ENCODE measurements around the gene C1orf122. TPM values are rescaled to one million over a fixed set of nuclear protein-coding genes. Genes with fewer than 3 reads are reported as not detected.
A peak's percentile ranks its signal among the peaks of the same experiment; 100 is the strongest.

Gene C1orf122
- total RNA-seq, 2 donors from 2014 or later = 57.3 to 60.8 TPM

DNA sequence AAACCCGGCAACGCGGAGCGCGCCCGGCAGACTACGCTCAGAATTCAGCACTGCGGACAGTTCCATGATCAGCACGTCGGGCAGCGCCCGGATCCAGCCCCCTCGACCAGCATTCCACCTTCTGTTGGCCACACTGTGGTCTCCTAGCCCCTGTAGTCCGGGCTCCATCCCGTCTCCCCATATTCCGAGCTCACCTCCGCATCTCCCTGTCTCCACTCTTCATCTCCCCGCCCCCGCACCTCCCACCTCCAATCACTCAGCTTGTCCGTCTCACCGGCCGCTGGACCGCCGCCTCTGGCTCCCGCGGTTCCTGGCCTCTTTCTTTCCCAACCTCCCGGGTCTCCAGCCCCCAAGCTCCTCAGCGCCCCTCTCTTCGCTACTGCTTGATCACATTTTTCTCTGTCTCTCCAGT is 43.2 kb upstream of the C1orf122 start:
- H3K9me3 ChIP-seq (ENCODE audit: control insufficient read depth, low read length) = no peaks in the 10 kb centered on the region
- H3K4me1 ChIP-seq (ENCODE audit: control insufficient read depth, insufficient read depth, low read length) = no peaks in the 10 kb centered on the region
- no peak overlapping the region for H3K27ac ChIP-seq (ENCODE audit: low read depth, low read length)
- no peak overlapping the region for H3K4me3 ChIP-seq (ENCODE audit: low read length)
- H3K27me3 ChIP-seq (ENCODE audit: control insufficient read depth, insufficient read depth, low read length, poor library complexity, severe bottlenecking) = peaks cover 100% of the 10 kb centered on the region
- DNase-seq = peak; percentile 95
- TF ChIP-seq CTCF (conservative IDR thresholded peaks at IDR 0.05) = no peak
- H3K4me1 Mint-ChIP-seq = no peaks in the 10 kb centered on the region
- H3K27me3 Mint-ChIP-seq (ENCODE audit: insufficient read depth) = peaks cover 78% of the 10 kb centered on the region
- no peak overlapping the region for H3K9ac ChIP-seq (ENCODE audit: extremely low read depth, low read length, poor library complexity, severe bottlenecking)
- WGBS, 2 experiments (ENCODE audit: insufficient coverage in 1 of 2, insufficient read length in 1 of 2) = 4 to 6% methylated on average over 26 to 29 of the region's 29 CpGs
- no peaks in the 10 kb centered on the region for H3K9me3 Mint-ChIP-seq
- H3K4me3 Mint-ChIP-seq = peak overlapping the region; percentile 24
- H3K27ac Mint-ChIP-seq = no peak overlapping the region
- no peaks in the 10 kb centered on the region for H3K36me3 ChIP-seq (ENCODE audit: control insufficient read depth, insufficient read depth, low read length)
- no peaks in the 10 kb centered on the region for H3K36me3 Mint-ChIP-seq (ENCODE audit: low read depth)

DNA sequence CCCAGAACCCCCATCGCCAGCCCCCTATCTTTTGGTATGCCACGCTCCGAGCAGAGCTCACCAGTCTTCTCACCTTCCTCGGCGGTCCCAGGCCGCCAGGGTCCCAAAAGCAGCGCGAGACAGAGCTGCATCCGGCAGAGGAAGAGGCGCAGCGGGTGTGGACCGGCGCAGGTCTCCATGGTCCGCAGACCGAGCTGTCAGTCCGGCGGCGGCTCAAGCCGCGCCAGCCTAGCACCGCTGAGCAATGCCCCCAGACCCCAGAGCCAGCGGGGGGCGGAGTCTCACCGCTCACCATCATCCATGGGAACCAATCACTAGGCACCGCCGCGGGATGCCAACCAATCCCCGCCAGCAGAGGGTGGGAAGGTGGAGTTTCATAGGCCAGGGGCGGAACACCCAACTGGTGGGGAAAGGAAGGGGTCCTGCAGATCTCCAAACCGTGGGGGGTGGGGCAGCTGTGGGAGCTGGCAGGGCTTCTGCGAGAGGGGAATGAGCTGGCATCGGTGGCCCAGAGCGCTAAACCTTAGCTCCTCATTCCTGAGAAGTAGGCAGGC is 42.6 kb upstream of the C1orf122 start, which contains the start of gene EPHA10:
TSS of gene EPHA10 (minus strand) at position 233 of the 554 bp plus-strand sequence. CDS start at position 179, 54 bp downstream.
- Mint-ChIP-seq H3K9me3 (no peaks in the 10 kb centered on the region), H3K36me3 (ENCODE audit: low read depth) (no peaks in the 10 kb centered on the region), H3K4me1 (no peaks in the 10 kb centered on the region), H3K4me3 (peak within 1 kb of the TSS; percentile 24), H3K27me3 (ENCODE audit: insufficient read depth) (peaks cover 83% of the 10 kb centered on the region), H3K27ac (no peak within 1 kb of the TSS)
- 13 to 19% methylated on average over 9 to 33 of the region's 33 CpGs for WGBS, 2 experiments (ENCODE audit: insufficient coverage in 1 of 2, insufficient read length in 1 of 2)
- H3K4me3 ChIP-seq (ENCODE audit: low read length) = no peak within 1 kb of the TSS
- H3K27ac ChIP-seq (ENCODE audit: low read depth, low read length) = no peak within 1 kb of the TSS
- peaks cover 100% of the 10 kb centered on the region for H3K27me3 ChIP-seq (ENCODE audit: control insufficient read depth, insufficient read depth, low read length, poor library complexity, severe bottlenecking)
- no peak for TF ChIP-seq CTCF (conservative IDR thresholded peaks at IDR 0.05)
- H3K36me3 ChIP-seq (ENCODE audit: control insufficient read depth, insufficient read depth, low read length) = no peaks in the 10 kb centered on the region
- H3K4me1 ChIP-seq (ENCODE audit: control insufficient read depth, insufficient read depth, low read length) = no peaks in the 10 kb centered on the region
- no peaks in the 10 kb centered on the region for H3K9me3 ChIP-seq (ENCODE audit: control insufficient read depth, low read length)
- no peak within 1 kb of the TSS for H3K9ac ChIP-seq (ENCODE audit: extremely low read depth, low read length, poor library complexity, severe bottlenecking)
- DNase-seq = peak; percentile 94

GRCh38 chr1:37765916-37766664 is 41.5 kb upstream of the C1orf122 start:
- TF ChIP-seq CTCF (conservative IDR thresholded peaks at IDR 0.05) = no peak
- H3K4me3 Mint-ChIP-seq = peak overlapping the region; percentile 24

More at GRCh38 chr1:37765916-37766664, 41.5 kb upstream of the C1orf122 start:
- Histone ChIP-seq H3K27ac (ENCODE audit: low read depth, low read length) (no peak overlapping the region), H3K27me3 (ENCODE audit: control insufficient read depth, insufficient read depth, low read length, poor library complexity, severe bottlenecking) (peaks cover 100% of the 10 kb centered on the region), H3K9ac (ENCODE audit: extremely low read depth, low read length, poor library complexity, severe bottlenecking) (no peak overlapping the region), H3K4me1 (ENCODE audit: control insufficient read depth, insufficient read depth, low read length) (no peaks in the 10 kb centered on the region), H3K4me3 (ENCODE audit: low read length) (no peak overlapping the region), H3K36me3 (ENCODE audit: control insufficient read depth, insufficient read depth, low read length) (no peaks in the 10 kb centered on the region), H3K9me3 (ENCODE audit: control insufficient read depth, low read length) (no peaks in the 10 kb centered on the region)
- no peaks in the 10 kb centered on the region for H3K9me3 Mint-ChIP-seq
- no peaks in the 10 kb centered on the region for H3K4me1 Mint-ChIP-seq
- peaks cover 93% of the 10 kb centered on the region for H3K27me3 Mint-ChIP-seq (ENCODE audit: insufficient read depth)
- peak; percentile 62 for DNase-seq
- no peaks in the 10 kb centered on the region for H3K36me3 Mint-ChIP-seq (ENCODE audit: low read depth)
- H3K27ac Mint-ChIP-seq = no peak overlapping the region
- 23 to 42% methylated on average over 16 to 27 of the region's 27 CpGs for WGBS, 2 experiments (ENCODE audit: insufficient coverage in 1 of 2, insufficient read length in 1 of 2)
